Vein endothelial cell (primary cell): ENCODE results near the gene PLEK. TPM values are rescaled to one million over a fixed set of nuclear protein-coding genes. Genes with fewer than 3 reads are reported as not detected.

Experiments
- total RNA-seq: library from RNA; depleted of rRNA; stranded (reverse); fragments of >200 nt; gene quantifications from 2 replicates; pipeline ENCODE4 v1.2.3, GENCODE V29; 2012

Gene PLEK
- total RNA-seq: under 0.01 and 0.10 TPM in 2 replicates

GRCh38 chr2:68365087-68365486, at the start of gene PLEK:
TSS of gene PLEK (plus strand) at chr2:68365282. CDS start at chr2:68365352, 70 bp downstream.

GRCh38 chr2:68319398-68320117, 45.5 kb upstream of the PLEK start, which contains the start of gene CNRIP1:
TSS of gene CNRIP1 (minus strand) at chr2:68319949. CDS start at chr2:68319400, 549 bp downstream.

Other genes starting within 250 kb of the PLEK start
- 17.0 and 23.2 TPM in 2 replicates for gene PNO1, start 207.4 kb upstream of the PLEK start, total RNA-seq
- gene PPP3R1, start 112.8 kb upstream of the PLEK start, total RNA-seq: 27.1 and 35.8 TPM in 2 replicates
- 46.4 and 48.7 TPM in 2 replicates for gene CNRIP1, start 45.3 kb upstream of the PLEK start, total RNA-seq
- gene FBXO48, start 102.0 kb downstream of the PLEK start, total RNA-seq: 0.33 and 0.48 TPM in 2 replicates
- gene APLF, start 102.3 kb downstream of the PLEK start, total RNA-seq: 4.2 and 5.6 TPM in 2 replicates